ENCODE results near the gene RELT.

Gene RELT

GRCh38 chr11:73409431-73409830 lies 33.2 kb downstream of the RELT start:
- no peak for TF ChIP-seq CTCF (IDR thresholded peaks at IDR 0.05; ENCODE audit: extremely low read depth, insufficient read depth, missing control alignments)
- no peak for DNase-seq (ENCODE audit: low spot score)
- in situ Hi-C loops (cut with MboI; ENCODE audit: low pct_unique_long_range_greater_than_20kb, low sequenced_read_pairs, unreplicated experiment), result no loop called here

- no peak for DNase-seq (ENCODE audit: low spot score)
- no peak for TF ChIP-seq CTCF (IDR thresholded peaks at IDR 0.05; ENCODE audit: extremely low read depth, insufficient read depth, missing control alignments)
- in situ Hi-C loops (cut with MboI; ENCODE audit: low pct_unique_long_range_greater_than_20kb, low sequenced_read_pairs, unreplicated experiment), result no loop called here
Observed at GRCh38 chr11:73410627-73411026, 34.4 kb downstream of the RELT start.

GRCh38 chr11:73411031-73411430 lies 34.8 kb downstream of the RELT start:
- no peak for DNase-seq (ENCODE audit: low spot score)
- in situ Hi-C loops (cut with MboI; ENCODE audit: low pct_unique_long_range_greater_than_20kb, low sequenced_read_pairs, unreplicated experiment), result no loop called here
- no peak for TF ChIP-seq CTCF (IDR thresholded peaks at IDR 0.05; ENCODE audit: extremely low read depth, insufficient read depth, missing control alignments)

- in situ Hi-C loops (cut with MboI; ENCODE audit: low pct_unique_long_range_greater_than_20kb, low sequenced_read_pairs, unreplicated experiment), result no loop called here
Observed at GRCh38 chr11:73412308-73412707, 36.1 kb downstream of the RELT start.

GRCh38 chr11:73413256-73413655 lies 37.1 kb downstream of the RELT start:
- DNase-seq (ENCODE audit: low spot score), result no peak
- TF ChIP-seq CTCF (IDR thresholded peaks at IDR 0.05; ENCODE audit: extremely low read depth, insufficient read depth, missing control alignments), result no peak
- in situ Hi-C loops (cut with MboI; ENCODE audit: low pct_unique_long_range_greater_than_20kb, low sequenced_read_pairs, unreplicated experiment), result no loop called here

More at GRCh38 chr11:73412308-73412707, 36.1 kb downstream of the RELT start:
- TF ChIP-seq CTCF (IDR thresholded peaks at IDR 0.05; ENCODE audit: extremely low read depth, insufficient read depth, missing control alignments), result no peak
- DNase-seq (ENCODE audit: low spot score), result no peak

GRCh38 chr11:73414977-73415651 lies 38.9 kb downstream of the RELT start:
- DNase-seq (ENCODE audit: low spot score), result no peak
- no peak for TF ChIP-seq CTCF (IDR thresholded peaks at IDR 0.05; ENCODE audit: extremely low read depth, insufficient read depth, missing control alignments)
- in situ Hi-C loops (cut with MboI; ENCODE audit: low pct_unique_long_range_greater_than_20kb, low sequenced_read_pairs, unreplicated experiment), result no loop called here

Measured in GM13977 (cell line).